IMR-90 (cell line): Measurements from ENCODE around the gene KDM2A. TPM values are rescaled to one million over a fixed set of nuclear protein-coding genes. Genes with fewer than 3 reads are reported as not detected.

Experiments used
- ATAC-seq: fragments of 200-7000 bp; cut with Tn5 transposase; 2 replicates; pipeline ENCODE4 v1.9.1; 2020; ENCODE audit warnings: low read depth, mild to moderate bottlenecking, moderate library complexity
- BruUV-seq: library from RNA; stranded (reverse); fragments of 400-500 nt; replicated peaks from 2 replicates; lab custom pipeline; 2021; lab: Mats Ljungman, UMichigan
- CTCF ChIA-PET: fragments of 300-600 bp; formaldehyde crosslinking; extraction: SDS; loops from one replicate; lab custom pipeline; 2021; ENCODE audit warnings: antibody characterized with exemption; lab: Yijun Ruan, JAX
- POLR2A ChIA-PET: fragments of 300-600 bp; sonication (Branson Sonifier 250); formaldehyde crosslinking; loops from one replicate; lab custom pipeline; 2022; ENCODE audit warnings: antibody characterized with exemption; ENCODE audit not compliant: unreplicated experiment; lab: Charles Lee
- DNase-seq: peaks from one replicate; pipeline ENCODE4 v3.0.0; 2013
- H2AFZ ChIP-seq: replicated peaks from 2 replicates; pipeline ENCODE3; 2013; ENCODE audit warnings: low read length, mild to moderate bottlenecking; ENCODE audit not compliant: poor library complexity
- H2AK5ac ChIP-seq: 2 replicates; pipeline ENCODE4 v1.6.1; 2013; ENCODE audit warnings: low read depth, low read length, inconsistent platforms
- H2AK9ac ChIP-seq: replicated peaks from 2 replicates; pipeline ENCODE3; 2013; ENCODE audit warnings: mild to moderate bottlenecking, low read depth, low read length, moderate library complexity; ENCODE audit not compliant: poor library complexity
- H2BK120ac ChIP-seq: 2 replicates; pipeline ENCODE4 v1.6.1; 2013; ENCODE audit warnings: low read depth, low read length, inconsistent platforms
- H2BK15ac ChIP-seq: 3 replicates; pipeline ENCODE4 v1.6.1; 2013; ENCODE audit warnings: low read depth, low read length, inconsistent platforms
- H2BK20ac ChIP-seq: 2 replicates; pipeline ENCODE4 v1.6.1; 2013; ENCODE audit warnings: low read depth, mild to moderate bottlenecking, inconsistent platforms, low read length, moderate library complexity
- H2BK5ac ChIP-seq: 2 replicates; pipeline ENCODE4 v1.6.1; 2013; ENCODE audit warnings: mild to moderate bottlenecking, low read depth, low read length, inconsistent platforms; ENCODE audit not compliant: poor library complexity, severe bottlenecking
- H3K14ac ChIP-seq: replicated peaks from 2 replicates; pipeline ENCODE4 v1.6.1; 2013; ENCODE audit warnings: low read depth, low read length, inconsistent platforms
- H3K18ac ChIP-seq: 2 replicates; pipeline ENCODE4 v1.6.1; 2013; ENCODE audit warnings: low read depth, low read length, control low read depth
- H3K23ac ChIP-seq: 2 replicates; pipeline ENCODE4 v1.6.1; 2013; ENCODE audit warnings: low read depth, low read length, inconsistent platforms
- H3K27ac ChIP-seq: 2 replicates; pipeline ENCODE4 v1.5.1; 2013; ENCODE audit warnings: mild to moderate bottlenecking, control low read depth, low read length; ENCODE audit not compliant: insufficient read depth
- H3K27me3 ChIP-seq: 2 replicates; pipeline ENCODE4 v1.6.1; 2013; ENCODE audit warnings: low read length; ENCODE audit not compliant: control insufficient read depth, insufficient read depth
- H3K36me3 ChIP-seq: 2 replicates; pipeline ENCODE4 v1.6.1; 2013; ENCODE audit warnings: low read length, mixed read lengths; ENCODE audit not compliant: control insufficient read depth, insufficient read depth
- H3K4ac ChIP-seq: 2 replicates; pipeline ENCODE4 v1.6.1; 2013; ENCODE audit warnings: low read depth, low read length, inconsistent platforms
- H3K4me1 ChIP-seq: 2 replicates; pipeline ENCODE4 v1.6.1; 2013; ENCODE audit warnings: low read length, mixed read lengths; ENCODE audit not compliant: control insufficient read depth, insufficient read depth
- H3K4me2 ChIP-seq: 2 replicates; pipeline ENCODE4 v1.6.1; 2013; ENCODE audit warnings: low read depth, mild to moderate bottlenecking, control low read depth, low read length, moderate library complexity
- H3K4me3 ChIP-seq: 2 replicates; pipeline ENCODE4 v1.5.1; 2013; ENCODE audit warnings: low read depth, mild to moderate bottlenecking, control low read depth, low read length, moderate library complexity; ENCODE audit not compliant: insufficient read depth
- H3K56ac ChIP-seq: 2 replicates; pipeline ENCODE4 v1.6.1; 2013; ENCODE audit warnings: low read length, inconsistent platforms; ENCODE audit not compliant: insufficient read depth; ENCODE audit errors: extremely low read depth
- H3K79me1 ChIP-seq, 2 experiments: 2 replicates each; pipeline ENCODE4 v1.6.1; 2013; ENCODE audit warnings: low read length in 2 of 2, inconsistent platforms in 1 of 2, low read depth in 1 of 2
- H3K9ac ChIP-seq: 2 replicates; pipeline ENCODE4 v1.6.1; 2013; ENCODE audit warnings: low read depth, low read length, control low read depth
- H3K9me1 ChIP-seq: 2 replicates; pipeline ENCODE4 v1.6.1; 2013; ENCODE audit warnings: low read length, inconsistent platforms; ENCODE audit not compliant: insufficient read depth
- H3K9me3 ChIP-seq: 2 replicates; pipeline ENCODE4 v1.6.1; 2013; ENCODE audit warnings: low read length; ENCODE audit not compliant: control insufficient read depth, insufficient read depth
- H4K20me1 ChIP-seq: 2 replicates; pipeline ENCODE4 v1.6.1; 2013; ENCODE audit warnings: low read length, inconsistent platforms; ENCODE audit not compliant: insufficient read depth
- H4K5ac ChIP-seq: 2 replicates; pipeline ENCODE4 v1.6.1; 2013; ENCODE audit warnings: mild to moderate bottlenecking, low read depth, low read length, control low read depth
- H4K8ac ChIP-seq, 2 experiments: 2 replicates each; pipeline ENCODE4 v1.6.1; 2013; ENCODE audit warnings: low read depth in 2 of 2, low read length in 2 of 2, control low read depth in 1 of 2, inconsistent platforms in 1 of 2
- H4K91ac ChIP-seq: 2 replicates; pipeline ENCODE4 v1.6.1; 2013; ENCODE audit warnings: low read depth, low read length, inconsistent platforms; ENCODE audit not compliant: insufficient read depth
- CEBPB ChIP-seq: IDR thresholded peaks from 2 replicates; pipeline ENCODE4 v1.6.1; 2012; ENCODE audit warnings: low read depth, low read length, improper control_type of control experiment
- CHD1 ChIP-seq: IDR thresholded peaks from 2 replicates; pipeline ENCODE4 v1.6.1; 2012; ENCODE audit warnings: low read depth, low read length, improper control_type of control experiment
- FOS ChIP-seq: fragments of 150-350 bp; IDR thresholded peaks from 2 replicates; pipeline ENCODE4 v1.6.1; 2016; ENCODE audit warnings: low read depth, low read length
- MAFK ChIP-seq: IDR thresholded peaks from 2 replicates; pipeline ENCODE4 v1.6.1; 2012; ENCODE audit warnings: low read depth, low read length, improper control_type of control experiment
- MXI1 ChIP-seq: IDR thresholded peaks from 2 replicates; pipeline ENCODE4 v1.6.1; 2012; ENCODE audit warnings: low read depth, mild to moderate bottlenecking, low read length, moderate library complexity, borderline replicate concordance
- RCOR1 ChIP-seq: IDR thresholded peaks from 2 replicates; pipeline ENCODE4 v1.6.1; 2012; ENCODE audit warnings: mild to moderate bottlenecking, low read length, improper control_type of control experiment; ENCODE audit not compliant: insufficient replicate concordance
- RFX5 ChIP-seq: IDR thresholded peaks from 2 replicates; pipeline ENCODE4 v1.8.0; 2012; ENCODE audit warnings: low read depth, mild to moderate bottlenecking, low read length, moderate library complexity
- SMC3 ChIP-seq: fragments of 150-350 bp; IDR thresholded peaks from 2 replicates; pipeline ENCODE4 v1.6.1; 2016; ENCODE audit warnings: low read depth, mild to moderate bottlenecking, antibody characterized with exemption, low read length, moderate library complexity
- WGBS, 2 experiments: methylation state at CpG; one replicate each; pipeline versions ENCODE4 v1.1.5 to v1.1.7; 2013; ENCODE audit warnings: missing lambda C conversion rate in 2 of 2; ENCODE audit not compliant: insufficient read length in 1 of 2; ENCODE audit errors: extremely low coverage in 2 of 2; 5-methylcytosine and 5-hydroxymethylcytosine counted together
- dilution Hi-C: fragments of 300-500 bp; cut with HindIII; formaldehyde crosslinking; loops from one replicate; pipeline ENCODE4 v1.14.3; 2018; ENCODE audit warnings: low sequenced_read_pairs; ENCODE audit not compliant: unreplicated experiment
- in situ Hi-C: fragments of 300-500 bp; cut with MboI; formaldehyde crosslinking; loops from 3 replicates; pipeline ENCODE4 v1.14.3; 2019; ENCODE audit warnings: low sequenced_read_pairs, inconsistent platforms, mixed read lengths
- intact Hi-C: fragments of 100-400 bp; cut with micrococcal nuclease; formaldehyde crosslinking; loops from 2 replicates; pipeline ENCODE4 v1.10.0; 2022
- polyA plus RNA-seq, 3 experiments: library from polyadenylated mRNA; depleted of rRNA; stranded (reverse); fragments of >200 nt; gene quantifications; 2 replicates each; pipeline ENCODE4 v1.2.3, GENCODE V29; 2012; ENCODE audit warnings: low replicate concordance in 1 of 3
- total RNA-seq: library from RNA; depleted of rRNA; stranded (reverse); fragments of >200 nt; gene quantifications from 2 replicates; pipeline ENCODE4 v1.2.3, GENCODE V29; 2012
- TF ChIP-seq, protein P1 (sequence below): conservative IDR thresholded peaks from 2 replicates; pipeline ENCODE4 v1.5.1; 2012; ENCODE audit warnings: mild to moderate bottlenecking, low read depth, low read length, improper control_type of control experiment
- TF ChIP-seq, protein P2 (sequence below): fragments of 150-350 bp; IDR thresholded peaks from 2 replicates; pipeline ENCODE4 v1.6.1; 2017; ENCODE audit warnings: mild to moderate bottlenecking, antibody characterized with exemption, low read length, low read depth
- TF ChIP-seq, protein P3 (sequence below): fragments of 150-350 bp; IDR thresholded peaks from 2 replicates; pipeline ENCODE4 v1.6.1; 2016; ENCODE audit warnings: low read depth, mild to moderate bottlenecking, low read length, moderate library complexity, borderline replicate concordance

Gene KDM2A
- total and polyA plus RNA-seq, 2 of the 4 experiments (the other 2 are of a cell fraction), result 26.7 to 42.6 TPM

DNA sequence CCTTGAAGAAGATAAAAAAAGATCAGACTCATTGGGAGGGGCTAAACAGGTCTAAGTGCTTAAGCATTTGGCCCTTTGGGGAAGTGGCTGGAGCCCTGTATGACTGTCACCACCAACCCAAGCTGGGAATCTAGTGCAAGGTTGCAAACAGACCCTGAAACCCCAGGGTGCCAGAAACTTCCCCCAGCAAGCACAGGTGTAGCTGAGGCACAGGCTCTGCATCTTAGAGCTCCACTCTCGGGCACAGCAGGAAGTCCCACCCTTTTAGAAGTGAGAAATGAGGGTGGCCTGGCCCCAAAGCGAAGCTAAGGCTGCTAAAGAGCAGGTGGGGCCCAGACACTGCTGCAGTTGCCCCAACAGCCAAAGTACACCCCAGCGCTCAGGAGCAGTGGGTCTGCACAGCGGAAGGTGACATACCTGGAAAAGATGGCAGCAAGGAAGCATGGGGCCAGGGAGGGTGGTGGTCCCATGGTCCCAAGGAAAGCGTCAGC lies 5.8 kb upstream of the KDM2A start:
- intact Hi-C loops (no loop called here), in situ Hi-C loops (no loop called here), dilution Hi-C loops (no loop called here)
- DNase-seq (no peak), ATAC-seq (no peak)
- no peak overlapping the region for H2BK5ac ChIP-seq
- no peaks in the 10 kb centered on the region for H3K9me3 ChIP-seq
- H3K79me1 ChIP-seq, result no peaks in the 10 kb centered on the region
- H2AK5ac ChIP-seq, result no peak overlapping the region
- no peak overlapping the region for H4K5ac ChIP-seq
- H4K20me1 ChIP-seq, result no peaks in the 10 kb centered on the region
- POLR2A ChIA-PET, result no interaction called here
- H2AK9ac ChIP-seq, result no peak overlapping the region
- no peak overlapping the region for H3K9ac ChIP-seq
- H4K8ac ChIP-seq, result no peak overlapping the region
- no peaks in the 10 kb centered on the region for H3K9me1 ChIP-seq
- H3K56ac ChIP-seq, result no peak overlapping the region
- no peak overlapping the region for H2BK120ac ChIP-seq
- H3K4me1 ChIP-seq, result peaks cover 4% of the 10 kb centered on the region
- no peaks in the 10 kb centered on the region for H3K36me3 ChIP-seq
- H3K18ac ChIP-seq, result no peak overlapping the region
- WGBS, 2 experiments, result 100% methylated on average over 1 of the region's 5 CpGs; no CpG with 5 or more reads in 1 of the 2 experiments
- H4K91ac ChIP-seq, result no peak overlapping the region
- no peak overlapping the region for H2BK20ac ChIP-seq
- H3K27ac ChIP-seq, result no peak overlapping the region
- CTCF ChIA-PET, result no interaction called here
- H2AFZ ChIP-seq, result no peak overlapping the region
- H2BK15ac ChIP-seq, result no peak overlapping the region
- H3K4me2 ChIP-seq, result no peak overlapping the region
- no peak overlapping the region; the same call in 1 of the 2 replicates for H3K14ac ChIP-seq
- BruUV-seq, result no TSS peak
- H3K23ac ChIP-seq, result no peak overlapping the region
- H3K4ac ChIP-seq, result no peak overlapping the region
- H3K27me3 ChIP-seq, result peaks cover 2% of the 10 kb centered on the region; the same call in 1 of the 2 replicates
- no peak overlapping the region for H3K4me3 ChIP-seq
- TF ChIP-seq MXI1, result no peak
- no peak for TF ChIP-seq CHD1
- TF ChIP-seq RFX5, result no peak
- TF ChIP-seq, protein P1, sequence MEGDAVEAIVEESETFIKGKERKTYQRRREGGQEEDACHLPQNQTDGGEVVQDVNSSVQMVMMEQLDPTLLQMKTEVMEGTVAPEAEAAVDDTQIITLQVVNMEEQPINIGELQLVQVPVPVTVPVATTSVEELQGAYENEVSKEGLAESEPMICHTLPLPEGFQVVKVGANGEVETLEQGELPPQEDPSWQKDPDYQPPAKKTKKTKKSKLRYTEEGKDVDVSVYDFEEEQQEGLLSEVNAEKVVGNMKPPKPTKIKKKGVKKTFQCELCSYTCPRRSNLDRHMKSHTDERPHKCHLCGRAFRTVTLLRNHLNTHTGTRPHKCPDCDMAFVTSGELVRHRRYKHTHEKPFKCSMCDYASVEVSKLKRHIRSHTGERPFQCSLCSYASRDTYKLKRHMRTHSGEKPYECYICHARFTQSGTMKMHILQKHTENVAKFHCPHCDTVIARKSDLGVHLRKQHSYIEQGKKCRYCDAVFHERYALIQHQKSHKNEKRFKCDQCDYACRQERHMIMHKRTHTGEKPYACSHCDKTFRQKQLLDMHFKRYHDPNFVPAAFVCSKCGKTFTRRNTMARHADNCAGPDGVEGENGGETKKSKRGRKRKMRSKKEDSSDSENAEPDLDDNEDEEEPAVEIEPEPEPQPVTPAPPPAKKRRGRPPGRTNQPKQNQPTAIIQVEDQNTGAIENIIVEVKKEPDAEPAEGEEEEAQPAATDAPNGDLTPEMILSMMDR, result no peak
- TF ChIP-seq MAFK, result no peak
- no peak for TF ChIP-seq CEBPB
- TF ChIP-seq, protein P2, sequence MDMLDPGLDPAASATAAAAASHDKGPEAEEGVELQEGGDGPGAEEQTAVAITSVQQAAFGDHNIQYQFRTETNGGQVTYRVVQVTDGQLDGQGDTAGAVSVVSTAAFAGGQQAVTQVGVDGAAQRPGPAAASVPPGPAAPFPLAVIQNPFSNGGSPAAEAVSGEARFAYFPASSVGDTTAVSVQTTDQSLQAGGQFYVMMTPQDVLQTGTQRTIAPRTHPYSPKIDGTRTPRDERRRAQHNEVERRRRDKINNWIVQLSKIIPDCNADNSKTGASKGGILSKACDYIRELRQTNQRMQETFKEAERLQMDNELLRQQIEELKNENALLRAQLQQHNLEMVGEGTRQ, result no peak
- no peak for TF ChIP-seq RCOR1
- no peak for TF ChIP-seq SMC3
- TF ChIP-seq FOS, result no peak
- TF ChIP-seq, protein P3, sequence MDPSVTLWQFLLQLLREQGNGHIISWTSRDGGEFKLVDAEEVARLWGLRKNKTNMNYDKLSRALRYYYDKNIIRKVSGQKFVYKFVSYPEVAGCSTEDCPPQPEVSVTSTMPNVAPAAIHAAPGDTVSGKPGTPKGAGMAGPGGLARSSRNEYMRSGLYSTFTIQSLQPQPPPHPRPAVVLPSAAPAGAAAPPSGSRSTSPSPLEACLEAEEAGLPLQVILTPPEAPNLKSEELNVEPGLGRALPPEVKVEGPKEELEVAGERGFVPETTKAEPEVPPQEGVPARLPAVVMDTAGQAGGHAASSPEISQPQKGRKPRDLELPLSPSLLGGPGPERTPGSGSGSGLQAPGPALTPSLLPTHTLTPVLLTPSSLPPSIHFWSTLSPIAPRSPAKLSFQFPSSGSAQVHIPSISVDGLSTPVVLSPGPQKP, result no peak
